ELR (cell line): ENCODE measurements around the gene CORO7.

Experiments used
- DNase-seq: peaks from one replicate; pipeline ENCODE4 v3.0.0-alpha.2; 2015; ENCODE audit warnings: low read depth

The CORO7 gene

GRCh38 chr16:4320571-4321137 lies 95.7 kb downstream of the CORO7 start:
- DNase-seq = no peak

- no peak for DNase-seq
Measured at GRCh38 chr16:4319454-4320421, 96.7 kb downstream of the CORO7 start.

- DNase-seq = no peak
Measured at GRCh38 chr16:4318967-4319366, 97.4 kb downstream of the CORO7 start.

- DNase-seq = no peak
Measured at GRCh38 chr16:4318451-4318910, 97.9 kb downstream of the CORO7 start.

- no peak for DNase-seq
Measured at GRCh38 chr16:4317532-4318450, 98.6 kb downstream of the CORO7 start.

- DNase-seq = peak; percentile 58
Measured at GRCh38 chr16:4316864-4317531, 99.4 kb downstream of the CORO7 start.

GRCh38 chr16:4316108-4316863 lies 100.1 kb downstream of the CORO7 start:
- DNase-seq = peak; percentile 54

- peak; percentile 76 for DNase-seq
Measured at GRCh38 chr16:4315186-4316107, 100.9 kb downstream of the CORO7 start, which contains the start of gene GLIS2. Gene GLIS2, plus strand, starts transcription at chr16:4316067. Its CDS starts 16,214 bp downstream, at chr16:4332281.

- DNase-seq = peak; percentile 62
Measured at GRCh38 chr16:4314532-4315185, 101.7 kb downstream of the CORO7 start.

- no peak for DNase-seq
Measured at GRCh38 chr16:4313563-4314531, 102.5 kb downstream of the CORO7 start.

GRCh38 chr16:4309833-4310266 lies 106.5 kb downstream of the CORO7 start:
- DNase-seq = peak; percentile 82

GRCh38 chr16:4309102-4309832 lies 107.1 kb downstream of the CORO7 start:
- no peak for DNase-seq

- peak; percentile 95 for DNase-seq
Measured at GRCh38 chr16:4307215-4308037, 109.0 kb downstream of the CORO7 start.

GRCh38 chr16:4306470-4307214 lies 109.8 kb downstream of the CORO7 start:
- no peak for DNase-seq
